ENCODE results near the gene SCNM1.
"Not testable (repeated sequence)": the region's sequence is repeated elsewhere in the genome, so short reads cannot be mapped to it uniquely, and the experiment has no call there.

The SCNM1 gene

GRCh38 chr1:151146412-151147131 is 19.4 kb upstream of the SCNM1 start, which contains the start of gene SEMA6C:
SEMA6C (minus strand) TSS chr1:151146631; CDS start chr1:151142621, 4,010 bp downstream.
- DNase-seq (ENCODE audit: low read depth, low spot score), result peak; percentile 74

- DNase-seq (ENCODE audit: low read depth, low spot score), result no peak
Measured at GRCh38 chr1:151147132-151147503, 18.8 kb upstream of the SCNM1 start.

GRCh38 chr1:151147665-151148064 is 18.3 kb upstream of the SCNM1 start:
- no peak for DNase-seq (ENCODE audit: low read depth, low spot score)

GRCh38 chr1:151156515-151156819 is 9.5 kb upstream of the SCNM1 start, which contains the start of gene TNFAIP8L2:
TNFAIP8L2 (plus strand) TSS chr1:151156649; CDS start chr1:151158698, 2,049 bp downstream.
- peak; percentile 48 for DNase-seq (ENCODE audit: low read depth, low spot score)

GRCh38 chr1:151157067-151157531 is 8.8 kb upstream of the SCNM1 start:
- no peak for DNase-seq (ENCODE audit: low read depth, low spot score)

- no peak for DNase-seq (ENCODE audit: low read depth, low spot score)
Measured at GRCh38 chr1:151158326-151158725, 7.6 kb upstream of the SCNM1 start.

GRCh38 chr1:151158751-151159251 is 7.1 kb upstream of the SCNM1 start:
- no peak for DNase-seq (ENCODE audit: low read depth, low spot score)

- DNase-seq (ENCODE audit: low read depth, low spot score), result no peak
Measured at GRCh38 chr1:151159373-151159772, 6.6 kb upstream of the SCNM1 start.

GRCh38 chr1:151164732-151165280 is 1.1 kb upstream of the SCNM1 start:
- DNase-seq (ENCODE audit: low read depth, low spot score), result no peak

- DNase-seq (ENCODE audit: low read depth, low spot score), result no peak
Measured at GRCh38 chr1:151165281-151165737, 635 bp upstream of the SCNM1 start.

- DNase-seq (ENCODE audit: low read depth, low spot score), result no peak
Measured at GRCh38 chr1:151166505-151166956, 587 bp downstream of the SCNM1 start.

GRCh38 chr1:151167116-151167515 is 1.2 kb downstream of the SCNM1 start:
- no peak for DNase-seq (ENCODE audit: low read depth, low spot score)

GRCh38 chr1:151171190-151171589 is 5.2 kb downstream of the SCNM1 start:
- no peak for DNase-seq (ENCODE audit: low read depth, low spot score)

GRCh38 chr1:151175041-151175741 is 9.2 kb downstream of the SCNM1 start:
- DNase-seq (ENCODE audit: low read depth, low spot score), result no peak

GRCh38 chr1:151175863-151176262 is 9.9 kb downstream of the SCNM1 start, which contains the start of gene TMOD4:
TMOD4 (minus strand) TSS chr1:151175981; CDS start chr1:151174875, 1,106 bp downstream.
- DNase-seq (ENCODE audit: low read depth, low spot score), result no peak

- no peak for DNase-seq (ENCODE audit: low read depth, low spot score)
Measured at GRCh38 chr1:151176514-151177045, 10.6 kb downstream of the SCNM1 start.

- no peak for DNase-seq (ENCODE audit: low read depth, low spot score)
Measured at GRCh38 chr1:151184211-151184610, 18.3 kb downstream of the SCNM1 start.

- DNase-seq (ENCODE audit: low read depth, low spot score), result no peak
Measured at GRCh38 chr1:151187205-151187604, 21.3 kb downstream of the SCNM1 start.

GRCh38 chr1:151188667-151189066 is 22.7 kb downstream of the SCNM1 start:
- not testable (repeated sequence) for DNase-seq (ENCODE audit: low read depth, low spot score)

- peak; percentile 71 for DNase-seq (ENCODE audit: low read depth, low spot score)
Measured at GRCh38 chr1:151189637-151190445, 23.9 kb downstream of the SCNM1 start, which contains the start of gene VPS72. VPS72 (minus strand) TSS chr1:151190197; CDS start chr1:151190121, 76 bp downstream.

- no peak for DNase-seq (ENCODE audit: low read depth, low spot score)
Measured at GRCh38 chr1:151192047-151192446, 26.1 kb downstream of the SCNM1 start.
